K562 (cell line): Measurements from ENCODE around the gene CREM. TPM values are rescaled to one million over a fixed set of nuclear protein-coding genes. Genes with fewer than 3 reads are reported as not detected.

ENCODE experiments used
- CBX1 ChIP-seq: sonication (generic); IDR thresholded peaks from 2 replicates; pipeline ENCODE4 v1.6.1; 2016; ENCODE audit warnings: antibody characterized with exemption, low read depth, mild to moderate bottlenecking
- CEBPZ ChIP-seq: fragments of 150-350 bp; IDR thresholded peaks from 2 replicates; pipeline ENCODE4 v1.6.1; 2014; ENCODE audit warnings: low read depth, mild to moderate bottlenecking, low read length, borderline replicate concordance
- CREM ChIP-seq: IDR thresholded peaks from 2 replicates; pipeline ENCODE4 v1.6.1; 2014; ENCODE audit warnings: antibody characterized with exemption, low read depth
- FOXP4 ChIP-seq: sonication (generic); formaldehyde crosslinking; IDR thresholded peaks from 2 replicates; pipeline ENCODE4 v1.8.0; 2022; ENCODE audit warnings: mild to moderate bottlenecking, missing genetic modification reagents, borderline replicate concordance
- HDAC2 ChIP-seq: fragments of 450-650 bp; IDR thresholded peaks from 2 replicates; pipeline ENCODE4 v1.6.1; 2016; ENCODE audit warnings: mild to moderate bottlenecking
- IRF1 ChIP-seq: sonication (generic); formaldehyde crosslinking; IDR thresholded peaks from 2 replicates; pipeline ENCODE4 v1.8.0; 2022; ENCODE audit warnings: missing genetic modification reagents, mild to moderate bottlenecking, borderline replicate concordance
- MAFK ChIP-seq: IDR thresholded peaks from 2 replicates; pipeline ENCODE4 v1.6.1; 2011; ENCODE audit warnings: low read length, improper control_type of control experiment
- MBD1 ChIP-seq: fragments of 250-450 bp; sonication (Bioruptor Pico); IDR thresholded peaks from 2 replicates; pipeline ENCODE4 v1.8.0; 2022; ENCODE audit warnings: inconsistent platforms
- MTF1 ChIP-seq: fragments of 250-450 bp; sonication (Bioruptor Pico); IDR thresholded peaks from 2 replicates; pipeline ENCODE4 v1.9.0; 2021; ENCODE audit warnings: moderate library complexity, mild to moderate bottlenecking, inconsistent platforms, borderline replicate concordance
- PREB ChIP-seq: sonication (generic); formaldehyde crosslinking; IDR thresholded peaks from 2 replicates; pipeline ENCODE4 v1.8.1; 2023; ENCODE audit warnings: mild to moderate bottlenecking, missing genetic modification reagents
- RBM25 ChIP-seq: fragments of 200-400 bp; formaldehyde crosslinking; IDR thresholded peaks from 2 replicates; pipeline ENCODE4 v1.6.1; 2018; ENCODE audit warnings: low read length, low read depth, moderate library complexity; ENCODE audit not compliant: severe bottlenecking
- SETDB1 ChIP-seq: IDR thresholded peaks from one replicate; pipeline ENCODE4 v1.6.1; 2012; ENCODE audit warnings: low read length, control low read depth, inconsistent platforms
- TCF7 ChIP-seq: sonication (generic); IDR thresholded peaks from 2 replicates; pipeline ENCODE4 v1.6.1; 2016; ENCODE audit warnings: antibody characterized with exemption, borderline replicate concordance
- THRAP3 ChIP-seq: fragments of 450-650 bp; IDR thresholded peaks from 2 replicates; pipeline ENCODE4 v1.6.1; 2016; ENCODE audit warnings: mild to moderate bottlenecking, inconsistent platforms, borderline replicate concordance
- ZNF124 ChIP-seq: sonication (generic); formaldehyde crosslinking; IDR thresholded peaks from 2 replicates; pipeline ENCODE4 v1.8.1; 2022; ENCODE audit warnings: missing genetic modification reagents
- ZNF24 ChIP-seq: fragments of 450-650 bp; IDR thresholded peaks from 2 replicates; pipeline ENCODE4 v1.6.1; 2016
- ZNF282 ChIP-seq: sonication (generic); formaldehyde crosslinking; IDR thresholded peaks from 2 replicates; pipeline ENCODE4 v1.8.1; 2023; ENCODE audit warnings: missing genetic modification reagents
- ZNF3 ChIP-seq: fragments of 250-450 bp; sonication (Bioruptor Pico); IDR thresholded peaks from 2 replicates; pipeline ENCODE4 v1.5.0; 2021; ENCODE audit warnings: mild to moderate bottlenecking, moderate library complexity
- ZSCAN29 ChIP-seq: fragments of 450-650 bp; IDR thresholded peaks from 2 replicates; pipeline ENCODE4 v1.6.1; 2017
- polyA plus RNA-seq, 8 experiments: library from polyadenylated mRNA; depleted of rRNA in 4 of 8; stranded (reverse) in 5 of 8; unstranded in 3 of 8; fragments of >200 nt; fragmentation: Nextera tagmentation in 2 of 8; fragmentation: Illumina TruSeq in 1 of 8; extraction: Ambion mirVana in 2 of 8; extraction: Trizol in 1 of 8; gene quantifications; 2 replicates each; pipeline versions ENCODE4 v1.2.1 to v1.2.3, GENCODE V29; 2011 to 2014; ENCODE audit warnings: inconsistent platforms in 1 of 8, missing spikeins in 1 of 8
- total RNA-seq, 7 experiments: library from RNA; depleted of rRNA in 6 of 7; stranded (reverse); fragments of >200 nt in 6 of 7; fragmentation: Illumina TruSeq in 2 of 7; extraction: Trizol in 2 of 7; gene quantifications; 2 replicates each; pipeline versions ENCODE4 v1.2.1 to v1.2.3, GENCODE V29; 2011 to 2021; ENCODE audit warnings: low replicate concordance in 1 of 7

The CREM gene
- total and polyA plus RNA-seq, 9 of the 15 experiments (the other 6 are each of a cell fraction or from before 2014, with no cell fraction given) = 39.1 to 70.2 (median 48.3) TPM

GRCh38 chr10:35090162-35090954 is 36.3 kb upstream of the CREM start, which contains the start of gene CUL2 (continued):
- TF ChIP-seq MTF1 (no peak), HDAC2 (0 out of 2 replicates have a peak, but pooled peaks have one; percentile 27), ZNF24 (0 out of 2 replicates have a peak, but pooled peaks have one; percentile 9), CEBPZ (no peak), IRF1 (no peak), PREB (CRISPR knock-in tag) (no peak), MAFK (peak; percentile 16; the same call in 1 of the 2 replicates), CBX1 (no peak), TCF7 (0 out of 2 replicates have a peak, but pooled peaks have one; percentile 28), RBM25 (peak; percentile 42), ZNF3 (no peak), MBD1 (CRISPR knock-in tag) (no peak), SETDB1 (no peak), ZNF124 (CRISPR knock-in tag) (no peak), CREM (peak; percentile 41; the same call in 1 of the 2 replicates), ZNF282 (CRISPR knock-in tag) (no peak), THRAP3 (no peak), FOXP4 (no peak), ZSCAN29 (no peak)
